WTC11 (cell line): Measurements from ENCODE around the gene PRKACA.

Experiments
- NFYB ChIP-seq: sonication (generic); formaldehyde crosslinking; conservative IDR thresholded peaks from 2 replicates; pipeline ENCODE4 v1.8.0; 2022; ENCODE audit warnings: low read depth, missing genetic modification reagents
- TF ChIP-seq, protein P1 (sequence below): fragments of 200-600 bp; IDR thresholded peaks from 2 replicates; pipeline ENCODE4 v1.8.0; 2022; ENCODE audit warnings: antibody characterized with exemption

DNA sequence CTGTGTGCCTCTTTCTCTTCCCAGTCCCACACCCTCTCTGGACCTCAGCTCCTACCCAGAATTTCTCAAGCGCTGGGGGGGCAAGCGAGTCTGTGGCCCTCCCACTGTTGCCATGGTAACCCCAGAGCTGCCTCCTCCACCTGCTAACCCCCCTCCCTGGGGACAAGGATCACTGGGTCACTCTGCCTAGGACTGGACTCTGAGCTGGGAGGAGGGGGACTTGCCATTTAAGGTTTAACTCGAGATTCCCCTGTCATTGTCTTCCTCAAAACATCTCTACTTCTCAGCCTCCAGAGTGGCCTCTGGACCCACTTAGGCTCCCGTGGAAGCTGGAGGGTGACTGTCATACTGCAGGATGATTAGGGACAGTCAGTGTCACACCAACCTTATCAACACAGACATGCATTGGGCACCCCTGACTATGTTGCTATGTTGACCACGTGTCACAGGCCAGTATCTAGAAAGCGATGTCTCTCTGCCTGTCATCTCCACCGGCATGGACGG, 57.9 kb downstream of the PRKACA start:
- TF ChIP-seq, protein P1, sequence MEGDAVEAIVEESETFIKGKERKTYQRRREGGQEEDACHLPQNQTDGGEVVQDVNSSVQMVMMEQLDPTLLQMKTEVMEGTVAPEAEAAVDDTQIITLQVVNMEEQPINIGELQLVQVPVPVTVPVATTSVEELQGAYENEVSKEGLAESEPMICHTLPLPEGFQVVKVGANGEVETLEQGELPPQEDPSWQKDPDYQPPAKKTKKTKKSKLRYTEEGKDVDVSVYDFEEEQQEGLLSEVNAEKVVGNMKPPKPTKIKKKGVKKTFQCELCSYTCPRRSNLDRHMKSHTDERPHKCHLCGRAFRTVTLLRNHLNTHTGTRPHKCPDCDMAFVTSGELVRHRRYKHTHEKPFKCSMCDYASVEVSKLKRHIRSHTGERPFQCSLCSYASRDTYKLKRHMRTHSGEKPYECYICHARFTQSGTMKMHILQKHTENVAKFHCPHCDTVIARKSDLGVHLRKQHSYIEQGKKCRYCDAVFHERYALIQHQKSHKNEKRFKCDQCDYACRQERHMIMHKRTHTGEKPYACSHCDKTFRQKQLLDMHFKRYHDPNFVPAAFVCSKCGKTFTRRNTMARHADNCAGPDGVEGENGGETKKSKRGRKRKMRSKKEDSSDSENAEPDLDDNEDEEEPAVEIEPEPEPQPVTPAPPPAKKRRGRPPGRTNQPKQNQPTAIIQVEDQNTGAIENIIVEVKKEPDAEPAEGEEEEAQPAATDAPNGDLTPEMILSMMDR: no peak
- no peak for TF ChIP-seq NFYB
